CD4-positive, alpha-beta T cell treated with Interleukin-17A for 1 hour (primary cell): Measurements from ENCODE around the gene ACTR1A.
"Not testable (repeated sequence)": the region's sequence is repeated elsewhere in the genome, so short reads cannot be mapped to it uniquely, and the experiment has no call there.

Experiments used
- DNase-seq: peaks from one replicate; pipeline ENCODE4 v3.0.0-alpha.2; 2020

The ACTR1A gene

DNA sequence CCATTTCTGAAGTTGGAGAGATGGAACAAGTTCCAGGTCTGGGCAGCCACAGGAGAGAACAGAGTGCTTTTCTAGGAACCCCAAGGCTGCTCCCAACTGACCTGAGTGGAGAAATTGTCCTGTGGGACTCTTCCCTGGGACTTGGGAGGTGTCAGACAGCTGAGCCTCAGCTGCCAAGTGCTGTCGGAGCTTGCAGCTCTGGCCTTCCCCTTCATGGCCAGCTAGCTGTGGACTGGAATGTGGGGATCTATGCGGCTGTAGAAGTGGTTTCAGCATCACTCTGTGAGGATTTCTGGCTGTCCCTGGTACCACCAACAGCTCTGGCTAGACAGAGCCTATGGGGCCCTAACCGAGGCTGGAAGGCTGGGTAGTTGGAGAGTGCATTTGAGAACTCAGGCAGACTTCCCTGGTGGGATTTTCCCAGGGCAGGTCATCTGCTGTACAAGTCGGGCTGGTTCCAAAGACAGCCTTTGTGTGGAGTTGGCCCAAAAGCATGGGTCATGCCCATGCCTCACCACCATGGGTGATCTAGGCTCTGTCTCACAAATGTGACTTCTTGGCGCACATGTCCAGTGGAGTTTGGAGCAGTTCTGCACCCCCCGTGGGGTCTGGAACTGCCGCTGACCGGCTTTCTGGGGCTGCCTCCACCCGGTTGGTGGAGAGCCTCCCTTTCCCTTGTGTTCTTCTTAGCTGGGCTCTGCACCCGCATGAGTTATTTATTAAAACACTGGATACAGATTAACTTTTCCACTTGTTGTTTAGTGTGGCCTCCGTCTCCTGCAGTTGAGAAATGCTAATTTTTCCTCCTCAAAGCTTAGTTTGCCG lies 12.2 kb upstream of the ACTR1A start:
- DNase-seq = no peak

DNA sequence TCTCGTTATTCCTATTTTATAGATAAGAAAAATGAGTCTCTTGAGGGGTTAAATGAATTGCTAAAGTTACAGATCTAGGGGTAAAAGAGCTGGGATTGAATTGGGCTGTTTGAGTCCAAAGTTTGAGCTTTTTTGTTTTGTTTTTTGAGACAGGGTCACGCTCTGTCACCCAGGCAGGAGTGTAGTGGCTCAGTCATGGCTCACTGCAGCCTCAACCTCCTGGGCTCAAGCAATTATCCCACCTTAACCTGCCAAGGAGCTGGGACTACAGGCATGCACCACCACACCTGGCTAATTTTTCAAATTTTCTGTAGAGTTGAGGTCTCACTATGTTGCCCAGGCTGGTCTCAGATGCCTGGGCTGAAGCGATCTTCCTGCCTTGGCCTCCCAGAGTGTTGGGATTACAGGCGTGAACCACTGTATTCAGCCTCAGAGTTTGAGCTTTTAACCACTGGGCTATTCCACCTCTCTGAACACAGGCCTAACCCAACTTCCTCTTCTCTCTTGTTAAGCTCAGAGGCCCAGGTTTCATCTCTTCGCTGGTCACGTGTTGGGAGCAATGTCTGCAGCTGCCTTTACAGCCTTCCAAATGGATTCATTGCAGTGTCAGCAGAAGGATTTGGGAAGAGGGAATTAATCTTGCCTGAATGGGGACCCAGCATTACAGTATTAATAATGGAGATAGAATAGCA lies 9.2 kb upstream of the ACTR1A start:
- DNase-seq = no peak

DNA sequence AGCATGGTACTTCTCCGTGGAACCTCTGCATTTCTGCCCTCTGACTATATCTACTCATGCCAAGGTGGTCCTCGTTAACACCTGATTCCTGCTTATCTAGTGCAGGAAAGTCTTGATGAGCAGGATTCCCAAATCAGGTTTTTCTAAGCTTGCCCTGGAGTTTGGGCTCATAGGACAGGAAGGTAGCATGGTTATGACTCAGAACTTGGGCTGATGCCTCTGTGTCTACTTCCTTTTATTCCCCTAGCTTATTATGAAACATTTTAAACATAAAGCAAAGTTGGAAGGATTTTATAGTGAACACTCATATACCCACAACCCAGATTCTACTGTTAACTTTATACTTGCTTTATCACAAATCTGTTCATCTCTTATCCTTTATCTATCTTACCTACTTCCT lies 6.9 kb upstream of the ACTR1A start:
- DNase-seq = no peak

DNA sequence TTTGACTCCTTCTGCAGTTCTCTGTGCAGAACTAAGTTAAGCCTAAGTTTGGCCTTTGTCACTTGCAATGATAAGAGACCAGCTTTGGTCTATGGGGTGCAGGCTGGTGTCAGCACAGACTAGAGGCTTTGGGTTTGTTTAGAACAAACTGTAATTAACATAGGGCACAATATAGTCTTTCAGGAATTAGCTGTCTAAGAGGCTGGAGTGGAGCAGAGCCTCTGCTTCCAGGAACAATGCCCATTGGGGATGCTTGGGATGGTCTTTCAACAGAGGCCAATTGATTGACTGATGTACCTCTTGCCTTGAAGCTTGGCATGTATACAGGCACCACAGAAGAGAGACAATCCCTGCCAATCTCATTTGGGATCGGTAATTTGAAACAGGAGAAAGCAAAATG lies 6.0 kb upstream of the ACTR1A start:
- DNase-seq = no peak

DNA sequence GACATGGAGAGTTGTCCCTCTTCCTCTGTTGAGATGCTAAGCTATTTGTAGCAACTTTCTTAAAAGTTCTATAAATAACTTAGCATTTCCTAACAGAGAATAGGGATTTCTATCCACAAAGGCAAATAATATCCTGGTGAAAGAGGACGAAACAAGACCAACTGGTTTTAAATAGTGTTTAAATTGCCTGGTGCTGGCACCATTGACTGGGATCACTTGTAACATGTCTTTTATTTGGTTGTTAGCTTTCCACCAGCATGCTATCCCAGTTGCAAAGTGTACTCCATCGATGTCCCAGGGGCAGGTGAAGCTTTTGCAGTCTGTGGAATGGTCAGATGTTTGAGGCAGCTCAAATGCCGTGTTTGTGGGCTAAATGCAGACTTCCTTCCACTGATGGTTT lies 5.0 kb upstream of the ACTR1A start:
- no peak for DNase-seq

DNA sequence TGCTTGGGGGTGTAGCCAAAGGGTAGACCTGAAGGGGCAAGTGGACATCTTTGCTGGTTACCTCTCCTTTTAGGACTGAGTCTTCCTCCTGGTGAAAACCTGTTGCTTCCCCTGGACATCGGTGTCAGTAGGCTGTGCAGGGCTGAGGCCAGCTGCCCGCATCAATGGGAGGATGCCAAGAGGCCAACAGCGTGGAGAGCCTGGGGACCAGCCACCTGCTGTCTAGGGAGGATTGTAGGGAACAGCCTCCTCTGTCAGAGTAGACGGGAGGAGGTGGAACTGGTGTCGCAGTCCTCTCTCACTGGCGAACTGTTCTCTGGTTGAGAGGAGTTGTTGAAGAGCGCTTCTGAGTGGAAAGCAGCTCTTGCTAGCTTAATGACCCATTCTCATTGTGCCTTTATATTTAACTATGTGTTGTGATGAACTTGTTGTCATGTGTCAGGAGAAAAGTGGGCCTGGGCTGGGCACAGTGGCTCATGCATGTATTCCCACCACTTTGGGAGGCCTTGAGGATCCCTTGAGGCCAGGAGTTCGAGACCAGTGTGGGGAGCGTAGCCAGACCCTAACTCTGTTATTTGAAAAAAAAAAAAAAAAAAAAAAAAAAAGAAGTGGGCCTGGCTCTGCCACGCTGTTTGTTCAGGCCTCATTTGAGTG lies 3.1 kb upstream of the ACTR1A start:
- DNase-seq = no peak

DNA sequence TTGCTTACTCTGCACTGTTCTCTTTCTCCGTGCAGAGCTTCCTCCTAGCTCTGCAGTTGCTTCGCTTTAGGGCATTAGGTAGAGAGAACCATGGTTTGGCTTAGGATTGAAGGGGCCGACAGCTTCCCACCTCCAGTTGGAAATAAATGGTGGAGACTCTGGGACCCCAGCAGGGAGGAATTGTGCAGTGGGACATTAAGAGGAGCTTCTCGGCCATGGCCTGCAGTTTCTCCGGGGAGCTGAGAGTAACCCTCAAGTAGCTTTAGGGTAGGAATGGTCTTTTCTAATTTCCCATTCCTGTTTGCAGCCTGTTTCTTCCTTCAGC lies 2.4 kb upstream of the ACTR1A start:
- DNase-seq = no peak

DNA sequence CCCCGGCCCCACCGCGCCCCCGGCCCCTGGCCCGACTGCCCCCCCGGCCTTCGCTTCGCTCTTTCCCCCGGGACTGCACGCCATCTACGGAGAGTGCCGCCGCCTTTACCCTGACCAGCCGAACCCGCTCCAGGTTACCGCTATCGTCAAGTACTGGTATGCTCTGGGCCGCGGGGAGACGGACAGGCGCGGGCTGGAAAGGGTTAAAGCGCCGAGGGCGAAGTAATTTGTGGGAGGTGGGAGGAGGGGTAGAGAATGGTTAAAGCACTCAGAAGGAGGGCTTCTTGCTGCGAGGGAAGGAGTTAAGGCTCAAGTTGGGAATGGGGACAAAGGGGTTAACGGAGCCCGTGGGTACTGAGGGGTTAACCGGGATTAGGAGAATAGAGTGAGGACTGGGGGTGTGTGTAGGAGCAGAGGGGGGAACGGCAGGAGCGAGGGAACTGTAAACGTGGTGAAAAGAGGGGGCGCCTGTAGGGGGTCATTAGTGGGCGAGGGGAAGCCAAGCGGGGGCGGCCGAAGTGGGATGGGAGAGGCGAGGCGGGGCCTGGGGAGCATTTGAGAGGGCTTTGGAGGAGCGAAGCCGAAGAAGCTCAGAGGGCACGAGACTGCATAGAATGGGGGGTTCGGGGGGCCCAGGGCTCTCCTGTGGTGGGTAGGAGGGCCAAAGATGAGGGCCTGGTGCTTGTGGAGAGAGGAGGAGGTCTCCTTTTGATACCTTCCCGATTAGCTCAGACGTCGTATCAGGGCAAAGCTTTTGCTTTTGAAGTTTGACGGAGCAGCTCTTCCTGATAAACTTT lies 1.9 kb upstream of the ACTR1A start:
- peak; percentile 41 for DNase-seq

DNA sequence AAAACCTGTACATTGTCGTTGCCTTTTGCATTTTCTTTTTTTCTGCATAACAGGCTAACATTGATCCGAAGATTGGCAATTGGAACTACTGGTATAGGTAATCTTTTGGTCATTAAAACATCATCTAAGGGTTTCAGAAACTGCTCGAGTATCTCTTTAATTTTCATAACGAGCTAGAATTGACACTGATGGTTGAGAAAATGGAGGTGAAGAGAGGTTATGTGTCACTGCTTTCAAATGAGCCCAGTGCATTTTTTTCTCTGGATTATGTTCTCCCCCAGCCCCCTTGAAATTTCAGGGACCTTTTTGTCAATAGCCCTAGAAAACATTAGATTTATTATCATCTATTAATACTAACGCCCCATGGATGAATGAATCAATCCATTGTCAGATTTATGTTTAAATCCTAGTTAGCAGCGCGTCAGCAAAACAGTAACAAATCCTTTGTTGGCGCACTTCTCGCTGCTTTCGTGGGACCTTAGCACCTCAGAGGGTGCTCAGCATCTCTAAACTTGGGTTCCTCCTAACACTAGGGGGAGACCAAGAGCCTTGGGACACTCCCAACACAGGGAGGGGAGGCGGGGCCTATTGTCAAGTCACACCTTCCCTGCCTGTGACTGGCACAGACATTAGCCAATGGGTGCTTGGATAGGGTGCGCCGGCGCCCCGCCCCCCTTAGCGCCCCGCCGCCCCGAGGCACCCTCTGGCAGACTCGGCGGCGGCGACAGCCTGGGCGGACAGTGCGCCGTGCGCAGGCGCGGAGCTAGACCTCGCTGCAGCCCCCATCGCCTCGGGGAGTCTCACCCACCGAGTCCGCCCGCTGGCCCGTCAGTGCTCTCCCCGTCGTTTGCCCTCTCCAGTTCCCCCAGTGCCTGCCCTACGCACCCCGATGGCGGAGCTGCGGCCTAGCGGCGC lies 1.0 kb upstream of the ACTR1A start, which contains the start of gene SUFU:
SUFU (plus strand) TSS at position 709 of the 915 bp plus-strand sequence; CDS start at position 890, 181 bp downstream.
- DNase-seq = peak; percentile 99

DNA sequence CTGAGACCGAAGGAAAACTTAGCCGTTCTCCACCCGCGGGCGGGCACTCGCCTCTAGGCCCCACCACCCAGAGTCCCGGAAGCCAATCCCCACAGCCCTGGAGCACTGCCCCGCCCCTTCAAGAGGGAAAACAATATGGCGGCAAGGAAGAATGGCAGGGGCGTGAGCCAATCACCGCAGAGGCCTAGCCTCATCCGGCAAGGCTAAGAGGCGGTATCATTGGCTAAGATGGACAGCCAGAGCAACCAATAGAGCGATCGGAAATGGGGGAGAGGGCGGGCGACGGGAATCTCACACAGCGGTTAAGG lies 529 bp downstream of the ACTR1A start:
- peak; percentile 99 for DNase-seq

DNA sequence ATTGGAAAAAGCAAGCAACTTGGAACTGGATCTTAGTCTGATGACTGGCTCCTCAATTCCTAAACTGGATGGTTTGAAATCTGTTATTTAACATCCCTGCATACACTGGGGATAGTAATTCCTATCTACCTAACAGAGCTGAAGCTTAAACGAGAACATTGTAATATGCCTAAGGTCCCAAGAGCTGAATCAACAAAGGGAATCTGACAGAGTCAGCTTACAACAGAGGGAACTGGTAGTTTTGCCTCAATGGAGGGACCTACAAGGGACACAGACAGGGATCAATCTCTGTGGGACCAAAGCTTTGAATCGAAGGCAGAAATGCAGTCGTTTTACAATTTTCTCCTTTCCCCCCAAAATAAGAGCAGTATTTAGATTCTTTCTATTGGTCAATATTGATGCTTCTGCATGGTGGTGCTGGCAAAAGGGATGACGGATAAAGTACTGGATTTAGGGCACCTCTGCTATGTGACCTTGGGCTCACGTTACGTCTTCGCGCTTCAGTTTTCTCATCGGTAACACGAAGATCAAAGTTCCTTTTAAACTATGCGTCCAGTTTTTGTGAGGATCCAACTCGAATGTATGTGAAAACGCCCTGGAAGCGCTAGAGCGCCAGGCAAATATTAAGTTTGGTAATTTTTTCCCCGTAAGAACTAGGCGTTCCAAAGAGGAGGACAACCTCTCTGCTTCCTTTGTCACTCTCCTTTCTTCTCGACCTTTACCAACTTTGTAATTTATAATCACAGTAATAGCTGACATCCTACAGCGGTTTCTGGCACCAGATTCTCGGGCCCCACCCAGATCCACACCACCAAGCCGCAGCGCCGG lies 1.1 kb downstream of the ACTR1A start:
- peak; percentile 5 for DNase-seq

DNA sequence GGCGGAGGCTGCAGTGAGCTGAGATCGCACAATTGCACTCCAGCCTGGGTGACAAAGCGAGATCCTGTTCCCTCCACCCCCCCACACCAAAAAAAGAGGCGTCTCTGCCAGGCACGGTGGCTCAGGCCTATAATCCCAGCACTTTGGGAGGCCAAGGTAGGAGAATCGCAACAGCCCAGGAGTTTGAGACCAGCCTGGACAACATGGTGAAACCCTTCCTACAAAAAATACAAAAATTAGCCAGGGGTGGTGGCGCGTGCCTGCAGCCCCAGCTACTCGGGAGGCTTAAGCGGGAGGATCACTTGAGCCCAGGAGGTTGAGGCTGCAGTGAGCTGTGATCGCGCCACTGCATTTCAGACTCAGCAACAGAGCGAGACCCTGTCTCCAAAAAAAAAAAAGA lies 1.8 kb downstream of the ACTR1A start:
- DNase-seq = not testable (repeated sequence)

DNA sequence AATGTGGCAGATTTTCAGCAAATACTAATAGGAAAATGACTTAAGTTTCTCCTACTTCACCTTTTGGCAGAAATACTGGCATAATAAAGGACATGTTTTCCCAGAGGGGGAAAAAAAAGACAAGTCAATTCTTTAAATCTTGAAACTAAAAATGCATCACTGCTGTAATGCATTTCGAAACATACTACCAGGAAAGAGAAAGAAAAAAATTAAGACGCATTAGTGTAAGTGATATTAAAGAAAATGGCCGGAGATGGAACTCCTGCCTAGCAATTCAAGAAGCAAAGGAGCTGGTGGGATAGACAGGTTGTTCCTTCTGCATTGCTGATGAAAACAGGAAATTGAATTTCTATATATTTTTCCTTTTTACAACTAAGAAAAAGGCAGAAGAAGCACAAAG lies 3.2 kb downstream of the ACTR1A start:
- no peak for DNase-seq

DNA sequence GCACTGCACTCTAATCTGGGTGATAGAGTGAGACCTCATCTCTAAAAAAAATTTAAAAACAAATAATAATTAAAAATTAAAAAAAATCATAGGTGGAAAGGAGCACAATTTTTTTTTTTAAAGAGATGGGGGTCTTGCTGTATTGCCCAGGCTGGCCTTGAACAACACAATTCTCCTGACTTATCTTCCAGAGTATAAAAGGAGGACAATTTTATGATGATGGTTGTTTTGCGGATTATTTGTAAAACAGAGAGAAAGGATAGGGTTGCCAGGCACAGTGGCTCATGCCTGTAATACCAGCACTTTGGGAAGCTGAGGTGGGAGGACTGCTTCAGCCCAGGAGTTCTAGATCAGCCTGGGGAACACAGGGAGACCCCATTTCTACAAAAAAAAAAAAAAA lies 5.0 kb downstream of the ACTR1A start:
- DNase-seq = no peak

DNA sequence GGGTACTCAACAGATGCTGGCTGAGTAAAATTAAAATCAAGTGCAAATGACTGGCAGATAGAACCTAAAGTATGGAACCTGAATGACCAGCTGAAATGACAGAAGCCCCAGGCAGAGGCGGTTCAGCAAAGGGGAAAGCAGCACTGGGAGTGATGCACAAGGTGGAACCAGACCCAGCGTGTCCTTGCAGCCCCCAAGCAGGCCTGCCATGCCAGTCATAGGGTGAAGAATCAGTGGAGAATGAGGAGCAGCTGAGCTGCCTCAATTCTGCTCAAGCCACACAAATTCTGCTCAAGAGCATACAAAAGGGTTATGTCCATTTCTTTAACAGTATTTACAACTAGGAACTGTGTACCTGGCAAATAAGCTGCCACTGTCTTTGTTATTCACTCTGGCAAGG lies 8.7 kb downstream of the ACTR1A start:
- no peak for DNase-seq

DNA sequence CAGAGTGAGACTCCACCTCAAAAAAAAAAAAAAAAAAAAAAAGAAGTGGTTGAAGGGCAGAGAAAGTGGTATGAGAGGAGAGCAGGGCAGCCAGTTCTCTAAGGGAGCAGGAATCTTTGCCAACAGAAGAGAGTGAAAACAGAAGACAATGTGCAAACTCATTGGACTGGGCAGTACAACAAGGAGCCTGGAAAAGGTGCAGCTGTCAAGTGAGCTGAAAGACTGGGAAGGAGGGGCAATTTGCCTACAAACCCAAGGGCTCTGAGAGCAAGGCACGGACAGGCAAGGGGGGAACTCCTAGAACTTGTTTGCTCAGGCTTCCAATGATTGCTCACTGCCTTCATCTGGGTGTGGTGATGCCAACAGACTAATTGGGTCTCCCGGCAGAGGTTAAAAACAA lies 9.5 kb downstream of the ACTR1A start:
- no peak for DNase-seq

DNA sequence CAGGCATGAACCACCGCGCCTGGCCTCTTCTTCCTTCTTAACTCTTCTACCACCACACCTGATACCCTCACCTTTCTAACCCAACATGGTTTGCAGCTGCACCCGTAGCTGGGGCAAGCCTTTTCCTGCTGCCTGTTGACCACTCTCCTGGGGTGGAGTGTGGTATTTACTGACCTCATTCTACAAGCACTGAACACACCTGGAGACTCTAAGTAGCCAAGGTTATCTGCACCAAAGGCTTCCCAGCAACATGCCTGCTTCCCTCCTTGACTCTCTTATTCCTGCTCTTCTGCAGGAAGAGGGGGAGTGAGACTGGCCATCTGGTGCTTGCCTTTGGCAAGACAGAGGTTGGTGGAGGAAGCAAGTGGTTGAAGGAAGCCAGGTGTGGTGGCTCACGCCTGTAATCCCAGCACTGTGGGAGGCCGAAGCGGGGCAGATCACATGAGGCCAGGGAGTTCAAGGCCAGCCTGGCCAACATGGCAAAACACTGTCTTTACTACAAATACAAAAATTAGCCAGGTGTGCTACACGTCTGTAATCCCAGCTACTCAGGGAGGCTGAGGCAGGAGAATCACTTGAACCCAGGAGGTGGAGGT lies 10.1 kb downstream of the ACTR1A start:
- no peak for DNase-seq

DNA sequence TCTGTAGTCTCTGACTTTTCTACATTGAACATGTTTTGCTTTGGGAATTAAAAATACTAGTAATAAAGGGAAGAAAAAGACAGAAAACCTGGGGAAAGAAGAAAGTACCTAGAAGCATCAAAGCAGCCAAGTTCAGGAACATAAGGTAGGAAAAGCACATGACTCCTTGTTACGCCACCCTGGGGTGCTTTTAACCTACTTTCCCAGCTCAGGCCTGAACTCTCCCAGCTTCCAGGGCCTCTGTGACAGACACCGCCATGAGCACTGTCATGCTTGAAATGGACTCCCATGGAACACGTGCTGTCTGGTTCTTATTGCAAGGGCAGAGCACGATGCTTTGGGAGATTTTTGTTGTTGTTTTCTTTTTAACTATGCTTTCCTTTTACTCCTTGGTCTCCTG lies 11.4 kb downstream of the ACTR1A start:
- DNase-seq = no peak

DNA sequence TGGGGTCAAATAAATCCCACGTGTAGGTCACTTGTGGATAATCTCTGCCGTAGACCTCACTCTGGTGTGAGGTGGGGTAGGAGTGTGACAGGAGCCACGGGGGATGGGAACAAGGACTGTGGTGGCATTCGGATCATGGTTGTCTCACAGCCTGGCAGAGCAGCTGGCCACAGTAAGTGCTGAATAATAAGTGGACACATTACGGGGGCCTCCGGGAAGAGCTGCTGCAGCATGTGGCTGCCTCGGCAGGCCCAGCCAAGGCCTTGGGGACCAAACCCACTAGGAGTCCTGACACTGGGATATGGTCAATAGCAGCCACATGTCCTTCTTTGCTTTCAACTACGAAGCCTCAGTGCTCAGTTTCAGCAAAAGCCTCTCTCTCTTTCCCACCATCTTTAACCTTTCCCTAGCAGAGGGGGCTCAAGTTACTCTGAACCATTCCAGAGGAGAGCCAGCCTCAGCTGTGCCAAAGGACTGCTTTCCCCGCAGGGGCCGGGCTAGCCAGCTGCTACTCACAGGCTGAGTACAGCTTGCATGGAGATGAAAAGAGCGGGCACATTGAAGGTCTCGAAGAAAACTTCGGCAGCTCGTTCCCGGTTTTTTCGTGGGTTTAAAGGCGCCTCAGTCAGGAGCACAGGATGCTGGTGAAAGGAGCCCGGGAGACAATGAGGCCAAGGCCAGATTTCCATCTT lies 17.3 kb downstream of the ACTR1A start:
- DNase-seq = no peak

DNA sequence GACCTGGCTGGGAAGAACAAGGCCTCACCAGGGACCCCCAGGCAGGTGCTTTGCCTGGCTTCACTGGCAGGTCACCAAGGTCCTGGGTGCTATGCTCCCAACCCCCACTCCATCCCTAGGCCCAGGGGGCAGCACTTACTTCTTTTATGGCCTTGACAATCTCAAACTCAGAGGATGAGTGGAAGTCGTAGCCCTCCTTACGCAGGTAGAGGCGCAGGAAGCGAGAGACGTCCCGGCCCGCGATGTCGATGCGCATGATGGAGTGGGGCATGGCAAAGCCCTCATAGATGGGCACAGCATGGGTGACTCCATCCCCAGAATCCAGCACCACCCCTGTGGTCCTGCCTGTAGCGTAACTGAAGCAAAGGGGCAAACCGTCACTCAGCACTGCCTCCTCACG lies 18.5 kb downstream of the ACTR1A start:
- DNase-seq = no peak
